HCT116 (cell line): ENCODE data around the gene TPM2. TPM values are rescaled to one million over a fixed set of nuclear protein-coding genes. Genes with fewer than 3 reads are reported as not detected.

Source experiments
- ATAC-seq: fragments of 200-7000 bp; cut with Tn5 transposase; 2 replicates; pipeline ENCODE4 v1.9.1; 2020; ENCODE audit warnings: mild to moderate bottlenecking, moderate library complexity
- BruUV-seq: library from RNA; stranded (reverse); fragments of 400-500 nt; replicated peaks from 2 replicates; lab custom pipeline; 2021; lab: Mats Ljungman, UMichigan
- CTCF ChIA-PET: fragments of 300-600 bp; sonication (Branson Sonifier 250); formaldehyde crosslinking; loops from one replicate; lab custom pipeline; 2021; ENCODE audit warnings: antibody characterized with exemption; lab: Charles Lee
- POLR2A ChIA-PET: fragments of 300-600, 350-600 bp; sonication (Branson Sonifier 250); formaldehyde crosslinking; loops from one replicate; lab custom pipeline; 2021; ENCODE audit warnings: antibody characterized with exemption; lab: Charles Lee
- RAD21 ChIA-PET, 2 experiments: fragments of 300-600 bp; sonication (Branson Sonifier 250); formaldehyde crosslinking; loops; one replicate each; lab custom pipeline; 2023; ENCODE audit warnings: low total read pairs in 2 of 2; ENCODE audit not compliant: uncharacterized antibody in 2 of 2, unreplicated experiment in 2 of 2, low non-redundant PET in 1 of 2; lab: Charles Lee
- DNase-seq: peaks from one replicate; pipeline ENCODE4 v3.0.0-alpha.2; 2010; ENCODE audit warnings: low read depth, low spot score
- H2AFZ ChIP-seq: fragments of 200-600 bp; shearing (Covaris generic), sonication (generic); 2 replicates; pipeline ENCODE4 v1.6.1; 2017; ENCODE audit warnings: low read depth, mixed run types, mixed read lengths, antibody characterized with exemption, low read length; ENCODE audit not compliant: poor library complexity, severe bottlenecking
- H3K27ac ChIP-seq: 2 replicates; pipeline ENCODE4 v1.5.1; 2012; ENCODE audit warnings: low read depth, low read length
- H3K27me3 ChIP-seq: fragments of 200-600 bp; sonication (generic); 2 replicates; pipeline ENCODE4 v1.6.1; 2016; ENCODE audit warnings: mixed run types, low read length, mixed read lengths; ENCODE audit not compliant: insufficient read depth
- H3K36me3 ChIP-seq, 2 experiments: fragments of 200-500 bp in 1 of 2; fragments of 200-600 bp in 1 of 2; sonication (Bioruptor generic) in 1 of 2; sonication (generic) in 1 of 2; 2 replicates each; pipeline versions ENCODE4 v1.5.1 to v1.6.1; 2014 to 2016; ENCODE audit warnings: low read length in 2 of 2, inconsistent platforms in 1 of 2, mixed read lengths in 1 of 2, mixed run types in 1 of 2; ENCODE audit not compliant: insufficient read depth in 2 of 2, control insufficient read depth in 1 of 2
- H3K4me1 ChIP-seq, 2 experiments: fragments of 200-600 bp in 1 of 2; sonication (generic) in 1 of 2; 2 replicates each; pipeline versions ENCODE4 v1.5.1 to v1.6.1; 2012 to 2017; ENCODE audit warnings: low read length in 2 of 2, inconsistent platforms in 1 of 2, mild to moderate bottlenecking in 1 of 2, mixed read lengths in 1 of 2, mixed run types in 1 of 2, moderate library complexity in 1 of 2; ENCODE audit not compliant: insufficient read depth in 2 of 2, control insufficient read depth in 1 of 2
- H3K4me2 ChIP-seq: fragments of 200-600 bp; sonication (generic); 2 replicates; pipeline ENCODE4 v1.6.1; 2017; ENCODE audit warnings: mixed run types, low read length, mixed read lengths
- H3K4me3 ChIP-seq, 2 experiments: fragments of 200-600 bp in 1 of 2; sonication (generic) in 1 of 2; replicated peaks in 1 of 2; 2 replicates each; pipeline ENCODE4 v1.5.1; 2011 to 2016; ENCODE audit warnings: low read length in 2 of 2, control low read depth in 1 of 2, low read depth in 1 of 2, mild to moderate bottlenecking in 1 of 2, mixed read lengths in 1 of 2, mixed run types in 1 of 2
- H3K79me2 ChIP-seq: fragments of 200-600 bp; sonication (generic); 2 replicates; pipeline ENCODE4 v1.6.1; 2017; ENCODE audit warnings: mild to moderate bottlenecking, mixed run types, low read length, moderate library complexity, mixed read lengths; ENCODE audit not compliant: insufficient read depth
- H3K9ac ChIP-seq: fragments of 200-600 bp; sonication (generic); 2 replicates; pipeline ENCODE4 v1.6.1; 2016; ENCODE audit warnings: low read length, mixed read lengths
- H3K9me2 ChIP-seq: fragments of 200-600 bp; sonication (generic), shearing (Covaris generic); 2 replicates; pipeline ENCODE4 v1.6.1; 2017; ENCODE audit warnings: mixed run types, mild to moderate bottlenecking, moderate library complexity; ENCODE audit not compliant: insufficient read depth
- H3K9me3 ChIP-seq, 2 experiments: fragments of 200-500 bp in 1 of 2; fragments of 200-600 bp in 1 of 2; sonication (Bioruptor generic) in 1 of 2; sonication (generic) in 1 of 2; 2 replicates each; pipeline ENCODE4 v1.6.1; 2014 to 2017; ENCODE audit warnings: low read length in 2 of 2, mixed read lengths in 2 of 2, inconsistent platforms in 1 of 2, low read depth in 1 of 2, mild to moderate bottlenecking in 1 of 2, mixed run types in 1 of 2, moderate library complexity in 1 of 2; ENCODE audit not compliant: control insufficient read depth in 1 of 2, insufficient read depth in 1 of 2
- H4K20me1 ChIP-seq: fragments of 200-600 bp; sonication (generic), shearing (Covaris generic); 2 replicates; pipeline ENCODE4 v1.6.1; 2017; ENCODE audit warnings: mixed run types, mild to moderate bottlenecking, moderate library complexity; ENCODE audit not compliant: insufficient read depth
- CEBPB ChIP-seq: IDR thresholded peaks from 2 replicates; pipeline ENCODE4 v1.6.1; 2012; ENCODE audit warnings: low read depth
- CTCF ChIP-seq, 3 experiments: fragments of 200-600 bp in 1 of 3; sonication (generic) in 1 of 3; IDR thresholded peaks in 2 of 3; conservative IDR thresholded peaks in 1 of 3; 2 replicates each; pipeline ENCODE4 v1.5.1; 2012 to 2017; ENCODE audit warnings: low read depth in 2 of 3, low read length in 2 of 3, antibody characterized with exemption in 1 of 3, borderline replicate concordance in 1 of 3, control low read depth in 1 of 3, mild to moderate bottlenecking in 1 of 3, mixed read lengths in 1 of 3, mixed run types in 1 of 3, moderate library complexity in 1 of 3; ENCODE audit not compliant: insufficient read depth in 1 of 3
- ELF1 ChIP-seq: IDR thresholded peaks from 2 replicates; pipeline ENCODE4 v1.6.1; 2012; ENCODE audit warnings: low read depth, borderline replicate concordance
- EZH2 ChIP-seq: fragments of 200-600 bp; sonication (generic); IDR thresholded peaks from 2 replicates; pipeline ENCODE4 v1.6.1; 2017; ENCODE audit warnings: antibody characterized with exemption, mixed run types
- EZH2phosphoT487 ChIP-seq: fragments of 200-600 bp; IDR thresholded peaks from 2 replicates; pipeline ENCODE4 v1.6.1; 2018; ENCODE audit warnings: antibody characterized with exemption, borderline replicate concordance
- MAX ChIP-seq: IDR thresholded peaks from 2 replicates; pipeline ENCODE4 v1.6.1; 2012
- RAD21 ChIP-seq: IDR thresholded peaks from 2 replicates; pipeline ENCODE4 v1.6.1; 2012; ENCODE audit warnings: low read depth, mild to moderate bottlenecking
- SIN3A ChIP-seq: IDR thresholded peaks from 2 replicates; pipeline ENCODE4 v1.6.1; 2012; ENCODE audit warnings: low read depth
- ZFX ChIP-seq: fragments of 450-650 bp; IDR thresholded peaks from 2 replicates; pipeline ENCODE4 v1.6.1; 2017
- intact Hi-C: fragments of 100-400 bp; cut with micrococcal nuclease; formaldehyde crosslinking; loops from 2 replicates; pipeline ENCODE4 v1.10.0; 2022
- total RNA-seq: library from RNA; stranded (reverse); gene quantifications from one replicate; pipeline ENCODE4 v1.2.1, GENCODE V29; 2021; ENCODE audit not compliant: unreplicated experiment

The TPM2 gene
- total RNA-seq, 1 experiment from 2014 or later = 278 TPM

GRCh38 chr9:35687306-35687705 is 2.4 kb downstream of the TPM2 start:
- peaks cover 45 to 56% of the 10 kb centered on the region in 2 experiments; a peak in 3 of 4 replicates for H3K36me3 ChIP-seq
- H3K4me2 ChIP-seq = 0 out of 2 replicates have a peak overlapping the region, but pooled peaks have one; percentile 90
- no peaks in the 10 kb centered on the region for H3K9me3 ChIP-seq
- DNase-seq (no peak), ATAC-seq (no peak)
- H3K9me2 ChIP-seq = no peaks in the 10 kb centered on the region
- TF ChIP-seq ZFX (no peak), MAX (no peak), RAD21 (no peak), EZH2phosphoT487 (no peak), CTCF (IDR thresholded peaks at IDR 0.05 in 2 of 3, conservative IDR thresholded peaks at IDR 0.05 in 1 of 3; ENCODE audit: borderline replicate concordance in 1 of 3, insufficient read depth in 1 of 3, low read depth in 2 of 3, low read length in 2 of 3) (no peak), EZH2 (no peak), CEBPB (no peak), ELF1 (no peak), SIN3A (no peak)
- RAD21 ChIA-PET = no interaction called here
- H4K20me1 ChIP-seq = no peaks in the 10 kb centered on the region
- CTCF ChIA-PET = interaction anchor here (2.3 kb wide), 1 partner anchor 9 kb away, joined by 15 read pairs; no protein-coding TSS in a partner anchor
- H3K4me3 ChIP-seq = no peak overlapping the region
- intact Hi-C loops = no loop called here
- H3K4me1 ChIP-seq = peaks cover 18 to 30% of the 10 kb centered on the region in 2 experiments
- BruUV-seq = no TSS peak
- no peak overlapping the region for H3K9ac ChIP-seq
- H3K27ac ChIP-seq = no peak overlapping the region
- POLR2A ChIA-PET = interaction anchor here (0.5 to 4.2 kb wide), 2 partner anchors 7 to 99 kb away, joined by 3 to 15 read pairs; no protein-coding TSS in a partner anchor
- no peak overlapping the region for H2AFZ ChIP-seq
- H3K27me3 ChIP-seq = no peaks in the 10 kb centered on the region
- peaks cover 45% of the 10 kb centered on the region for H3K79me2 ChIP-seq
